ENCODE data around the gene NXPH1.

DNA sequence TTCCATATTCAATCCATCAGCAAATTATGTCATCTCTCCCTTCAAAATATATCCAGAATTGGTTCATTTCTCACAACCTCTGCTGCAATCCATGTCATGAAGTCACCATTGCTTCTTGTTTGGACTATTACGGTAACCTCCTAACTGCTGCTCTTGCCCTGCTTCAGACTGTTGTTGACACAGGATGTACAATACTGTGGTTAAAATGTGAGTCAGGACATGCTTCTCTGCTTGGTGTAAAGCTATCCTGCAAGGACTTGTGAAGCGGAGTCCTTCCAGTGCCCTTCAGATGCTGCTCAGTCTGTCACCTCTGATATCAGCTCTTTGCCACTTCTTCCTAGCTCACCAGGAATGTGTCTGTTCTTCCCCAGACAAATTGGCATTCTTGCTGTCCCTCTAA lies 10.4 kb upstream of the NXPH1 start:
- TF ChIP-seq ELF4 (CRISPR knock-in tag; IDR thresholded peaks at IDR 0.05; ENCODE audit: low read depth): no peak
- no peak for TF ChIP-seq CREB1 (CRISPR knock-in tag; IDR thresholded peaks at IDR 0.05)
- TF ChIP-seq, protein P1, sequence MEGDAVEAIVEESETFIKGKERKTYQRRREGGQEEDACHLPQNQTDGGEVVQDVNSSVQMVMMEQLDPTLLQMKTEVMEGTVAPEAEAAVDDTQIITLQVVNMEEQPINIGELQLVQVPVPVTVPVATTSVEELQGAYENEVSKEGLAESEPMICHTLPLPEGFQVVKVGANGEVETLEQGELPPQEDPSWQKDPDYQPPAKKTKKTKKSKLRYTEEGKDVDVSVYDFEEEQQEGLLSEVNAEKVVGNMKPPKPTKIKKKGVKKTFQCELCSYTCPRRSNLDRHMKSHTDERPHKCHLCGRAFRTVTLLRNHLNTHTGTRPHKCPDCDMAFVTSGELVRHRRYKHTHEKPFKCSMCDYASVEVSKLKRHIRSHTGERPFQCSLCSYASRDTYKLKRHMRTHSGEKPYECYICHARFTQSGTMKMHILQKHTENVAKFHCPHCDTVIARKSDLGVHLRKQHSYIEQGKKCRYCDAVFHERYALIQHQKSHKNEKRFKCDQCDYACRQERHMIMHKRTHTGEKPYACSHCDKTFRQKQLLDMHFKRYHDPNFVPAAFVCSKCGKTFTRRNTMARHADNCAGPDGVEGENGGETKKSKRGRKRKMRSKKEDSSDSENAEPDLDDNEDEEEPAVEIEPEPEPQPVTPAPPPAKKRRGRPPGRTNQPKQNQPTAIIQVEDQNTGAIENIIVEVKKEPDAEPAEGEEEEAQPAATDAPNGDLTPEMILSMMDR (IDR thresholded peaks at IDR 0.05): no peak
- no peak for TF ChIP-seq TCF7 (CRISPR knock-in tag; IDR thresholded peaks at IDR 0.05; ENCODE audit: low read depth)
- TF ChIP-seq, protein P2, sequence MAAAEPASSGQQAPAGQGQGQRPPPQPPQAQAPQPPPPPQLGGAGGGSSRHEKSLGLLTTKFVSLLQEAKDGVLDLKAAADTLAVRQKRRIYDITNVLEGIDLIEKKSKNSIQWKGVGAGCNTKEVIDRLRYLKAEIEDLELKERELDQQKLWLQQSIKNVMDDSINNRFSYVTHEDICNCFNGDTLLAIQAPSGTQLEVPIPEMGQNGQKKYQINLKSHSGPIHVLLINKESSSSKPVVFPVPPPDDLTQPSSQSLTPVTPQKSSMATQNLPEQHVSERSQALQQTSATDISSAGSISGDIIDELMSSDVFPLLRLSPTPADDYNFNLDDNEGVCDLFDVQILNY (CRISPR knock-in tag; IDR thresholded peaks at IDR 0.05): no peak
- no peak for TF ChIP-seq OVOL2 (CRISPR knock-in tag; IDR thresholded peaks at IDR 0.05; ENCODE audit: borderline replicate concordance)
- TF ChIP-seq JUN (CRISPR knock-in tag; IDR thresholded peaks at IDR 0.05): no peak
- TF ChIP-seq NFYB (CRISPR knock-in tag; conservative IDR thresholded peaks at IDR 0.05; ENCODE audit: low read depth): no peak
- no peak for TF ChIP-seq IRF2 (CRISPR knock-in tag; IDR thresholded peaks at IDR 0.05; ENCODE audit: borderline replicate concordance, low read depth)
- TF ChIP-seq CREM (CRISPR knock-in tag; IDR thresholded peaks at IDR 0.05): no peak
- TF ChIP-seq ZBTB21 (CRISPR knock-in tag; IDR thresholded peaks at IDR 0.05; ENCODE audit: borderline replicate concordance): no peak
- TF ChIP-seq, protein P3, sequence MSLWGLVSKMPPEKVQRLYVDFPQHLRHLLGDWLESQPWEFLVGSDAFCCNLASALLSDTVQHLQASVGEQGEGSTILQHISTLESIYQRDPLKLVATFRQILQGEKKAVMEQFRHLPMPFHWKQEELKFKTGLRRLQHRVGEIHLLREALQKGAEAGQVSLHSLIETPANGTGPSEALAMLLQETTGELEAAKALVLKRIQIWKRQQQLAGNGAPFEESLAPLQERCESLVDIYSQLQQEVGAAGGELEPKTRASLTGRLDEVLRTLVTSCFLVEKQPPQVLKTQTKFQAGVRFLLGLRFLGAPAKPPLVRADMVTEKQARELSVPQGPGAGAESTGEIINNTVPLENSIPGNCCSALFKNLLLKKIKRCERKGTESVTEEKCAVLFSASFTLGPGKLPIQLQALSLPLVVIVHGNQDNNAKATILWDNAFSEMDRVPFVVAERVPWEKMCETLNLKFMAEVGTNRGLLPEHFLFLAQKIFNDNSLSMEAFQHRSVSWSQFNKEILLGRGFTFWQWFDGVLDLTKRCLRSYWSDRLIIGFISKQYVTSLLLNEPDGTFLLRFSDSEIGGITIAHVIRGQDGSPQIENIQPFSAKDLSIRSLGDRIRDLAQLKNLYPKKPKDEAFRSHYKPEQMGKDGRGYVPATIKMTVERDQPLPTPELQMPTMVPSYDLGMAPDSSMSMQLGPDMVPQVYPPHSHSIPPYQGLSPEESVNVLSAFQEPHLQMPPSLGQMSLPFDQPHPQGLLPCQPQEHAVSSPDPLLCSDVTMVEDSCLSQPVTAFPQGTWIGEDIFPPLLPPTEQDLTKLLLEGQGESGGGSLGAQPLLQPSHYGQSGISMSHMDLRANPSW (CRISPR knock-in tag; conservative IDR thresholded peaks at IDR 0.05; ENCODE audit: low read depth): no peak
- TF ChIP-seq GRHL2 (CRISPR knock-in tag; IDR thresholded peaks at IDR 0.05; ENCODE audit: insufficient replicate concordance, severe bottlenecking): no peak

Data from WTC11 (cell line).